SK-N-MC (cell line): ENCODE measurements around the gene NPFF.
A peak's percentile ranks its signal among the peaks of the same experiment; 100 is the strongest.

Source experiments
- DNase-seq: peaks from one replicate; pipeline ENCODE4 v3.0.0-alpha.2; 2011; ENCODE audit warnings: low read depth, low spot score
- H3K27ac ChIP-seq: fragments of 200-600 bp; sonication (generic); 2 replicates; pipeline ENCODE4 v1.5.1; 2016; ENCODE audit warnings: mixed run types
- H3K36me3 ChIP-seq: fragments of 200-600 bp; sonication (generic); 2 replicates; pipeline ENCODE4 v1.6.1; 2017; ENCODE audit warnings: antibody characterized with exemption, low read length, mixed read lengths; ENCODE audit not compliant: insufficient read depth
- H3K4me3 ChIP-seq: fragments of 200-600 bp; sonication (generic); 2 replicates; pipeline ENCODE4 v1.5.1; 2016
- H3K9ac ChIP-seq: fragments of 200-600 bp; sonication (generic); 2 replicates; pipeline ENCODE4 v1.8.0; 2017; ENCODE audit warnings: mixed run types, mixed read lengths; ENCODE audit not compliant: insufficient read length
- H3K9me3 ChIP-seq: fragments of 200-600 bp; sonication (generic); 2 replicates; pipeline ENCODE4 v1.6.1; 2017; ENCODE audit warnings: low read depth, mild to moderate bottlenecking, antibody characterized with exemption, low read length, moderate library complexity, mixed read lengths
- EZH2 ChIP-seq: fragments of 200-600 bp; sonication (generic); IDR thresholded peaks from one replicate; pipeline ENCODE4 v1.6.1; 2017; ENCODE audit warnings: antibody characterized with exemption
- FOXP2 ChIP-seq: optimal IDR thresholded peaks from 2 replicates; pipeline ENCODE3; 2011; ENCODE audit warnings: mild to moderate bottlenecking, moderate library complexity; ENCODE audit not compliant: insufficient read depth; ENCODE audit errors: extremely low read length, control extremely low read depth
- POLR2AphosphoS5 ChIP-seq: IDR thresholded peaks from 2 replicates; pipeline ENCODE4 v1.6.1; 2012; ENCODE audit warnings: mild to moderate bottlenecking, low read depth, low read length, borderline replicate concordance

Gene NPFF

DNA sequence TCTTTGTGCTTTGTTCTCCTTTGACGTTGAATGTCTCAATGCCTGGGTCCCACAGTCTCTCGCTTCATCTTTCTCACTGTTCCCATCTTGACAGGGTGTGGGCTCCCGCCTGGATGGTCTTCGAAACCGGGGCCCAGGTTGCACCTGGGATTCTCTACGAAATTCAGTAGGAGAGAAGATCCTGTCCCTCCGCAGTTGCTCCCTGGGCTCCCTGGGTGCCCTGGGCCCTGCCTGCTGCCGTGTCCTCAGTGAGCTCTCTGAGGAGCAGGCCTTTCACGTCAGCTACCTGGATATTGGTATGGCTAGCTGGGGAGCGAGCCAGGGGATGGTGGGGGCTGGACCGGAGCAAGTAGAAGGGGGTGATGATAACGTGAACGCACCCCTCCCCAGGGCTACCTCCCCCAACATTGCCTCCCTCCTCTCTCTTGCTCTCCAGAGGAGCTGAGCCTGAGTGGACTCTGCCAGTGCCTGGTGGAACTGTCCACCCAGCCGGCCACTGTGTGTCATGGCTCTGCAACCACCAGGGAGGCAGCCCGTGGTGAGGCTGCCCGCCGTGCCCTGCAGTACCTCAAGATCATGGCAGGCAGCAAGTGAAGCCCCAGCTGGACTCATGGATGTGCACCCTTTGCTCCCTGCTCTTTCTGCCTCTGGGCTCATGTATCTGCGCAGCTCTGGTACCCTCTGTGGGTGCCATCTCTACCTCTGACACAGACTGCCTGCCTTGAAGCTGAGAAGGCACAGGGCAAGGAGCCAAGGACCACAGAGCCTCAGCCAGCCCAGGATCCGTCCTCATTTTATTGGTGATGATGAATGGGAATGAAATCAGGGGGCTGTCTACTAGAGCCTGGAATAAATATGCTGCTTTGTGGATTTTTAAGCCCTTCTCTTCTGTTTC is 1.5 kb downstream of the NPFF start:
- H3K4me3 ChIP-seq, result no peak overlapping the region
- TF ChIP-seq EZH2, result no peak
- TF ChIP-seq FOXP2, result no peak
- no peak for TF ChIP-seq POLR2AphosphoS5
- no peak overlapping the region for H3K9ac ChIP-seq
- peak overlapping the region; percentile 46; the same call in 1 of the 2 replicates for H3K27ac ChIP-seq
- peaks cover 42% of the 10 kb centered on the region for H3K36me3 ChIP-seq
- no peak for DNase-seq
- H3K9me3 ChIP-seq, result no peaks in the 10 kb centered on the region

DNA sequence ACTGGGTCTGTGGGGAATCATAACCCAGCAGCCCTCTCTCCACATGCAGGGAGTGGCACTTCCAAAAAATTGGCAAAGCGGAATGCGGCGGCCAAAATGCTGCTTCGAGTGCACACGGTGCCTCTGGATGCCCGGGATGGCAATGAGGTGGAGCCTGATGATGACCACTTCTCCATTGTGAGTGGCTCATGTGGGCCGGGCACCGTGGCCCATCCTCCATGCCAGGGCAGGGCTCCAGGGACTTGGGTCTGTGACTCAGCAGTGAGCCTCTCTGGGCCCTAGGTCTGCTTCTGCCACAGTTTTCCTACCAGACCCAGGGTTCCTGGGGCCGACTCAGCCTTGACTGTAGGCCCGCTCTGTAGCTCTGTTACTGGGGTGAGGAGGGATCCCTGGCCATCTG is 2.2 kb downstream of the NPFF start:
- Histone ChIP-seq H3K9me3 (no peaks in the 10 kb centered on the region), H3K4me3 (no peak overlapping the region), H3K9ac (no peak overlapping the region), H3K27ac (peak overlapping the region; percentile 35; the same call in 1 of the 2 replicates), H3K36me3 (peaks cover 42% of the 10 kb centered on the region)
- TF ChIP-seq EZH2 (no peak), POLR2AphosphoS5 (0 out of 2 replicates have a peak, but pooled peaks have one; percentile 16), FOXP2 (no peak)
- no peak for DNase-seq

DNA sequence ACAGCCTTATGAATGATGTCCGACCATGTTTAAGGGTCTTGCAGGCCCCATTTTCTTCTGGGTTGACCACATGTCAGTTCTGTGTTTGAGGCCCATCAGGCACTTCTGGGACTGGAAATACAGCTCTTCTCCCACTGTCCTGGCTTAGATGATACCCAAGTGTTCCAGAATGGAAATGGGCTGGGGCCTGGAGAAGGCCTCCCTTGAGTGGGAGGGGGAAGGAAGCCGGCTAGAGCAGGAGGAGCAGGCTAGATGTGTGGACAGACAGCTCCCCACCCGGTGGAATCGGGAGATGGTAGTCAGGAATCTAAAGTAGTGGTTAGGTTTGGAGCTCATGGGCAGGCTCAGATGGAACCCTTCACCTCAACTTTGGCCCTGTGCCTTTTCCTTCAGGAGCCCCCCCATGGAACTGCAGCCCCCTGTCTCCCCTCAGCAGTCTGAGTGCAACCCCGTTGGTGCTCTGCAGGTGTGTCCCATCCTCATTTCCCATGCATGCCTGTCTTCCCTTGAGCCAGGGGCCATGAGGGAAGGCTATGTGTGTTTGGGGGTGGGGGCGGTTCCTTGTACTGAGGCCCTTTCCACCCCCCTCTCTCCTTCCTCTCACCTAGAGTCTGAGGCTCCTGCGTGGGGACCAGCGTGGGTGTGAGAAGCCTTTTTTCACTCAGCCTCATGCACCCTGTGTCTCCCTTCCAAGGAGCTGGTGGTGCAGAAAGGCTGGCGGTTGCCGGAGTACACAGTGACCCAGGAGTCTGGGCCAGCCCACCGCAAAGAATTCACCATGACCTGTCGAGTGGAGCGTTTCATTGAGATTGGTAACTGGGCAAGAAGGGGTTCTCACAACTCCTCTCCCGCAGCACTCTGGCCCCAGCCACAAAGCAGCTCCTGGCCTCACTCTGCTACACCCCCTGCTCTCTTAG is 3.0 kb downstream of the NPFF start:
- Histone ChIP-seq H3K9me3 (no peaks in the 10 kb centered on the region), H3K36me3 (peaks cover 42% of the 10 kb centered on the region), H3K9ac (no peak overlapping the region), H3K4me3 (no peak overlapping the region), H3K27ac (peak overlapping the region; percentile 99; the same call in 1 of the 2 replicates)
- no peak for DNase-seq
- TF ChIP-seq POLR2AphosphoS5 (no peak), EZH2 (no peak), FOXP2 (no peak)

DNA sequence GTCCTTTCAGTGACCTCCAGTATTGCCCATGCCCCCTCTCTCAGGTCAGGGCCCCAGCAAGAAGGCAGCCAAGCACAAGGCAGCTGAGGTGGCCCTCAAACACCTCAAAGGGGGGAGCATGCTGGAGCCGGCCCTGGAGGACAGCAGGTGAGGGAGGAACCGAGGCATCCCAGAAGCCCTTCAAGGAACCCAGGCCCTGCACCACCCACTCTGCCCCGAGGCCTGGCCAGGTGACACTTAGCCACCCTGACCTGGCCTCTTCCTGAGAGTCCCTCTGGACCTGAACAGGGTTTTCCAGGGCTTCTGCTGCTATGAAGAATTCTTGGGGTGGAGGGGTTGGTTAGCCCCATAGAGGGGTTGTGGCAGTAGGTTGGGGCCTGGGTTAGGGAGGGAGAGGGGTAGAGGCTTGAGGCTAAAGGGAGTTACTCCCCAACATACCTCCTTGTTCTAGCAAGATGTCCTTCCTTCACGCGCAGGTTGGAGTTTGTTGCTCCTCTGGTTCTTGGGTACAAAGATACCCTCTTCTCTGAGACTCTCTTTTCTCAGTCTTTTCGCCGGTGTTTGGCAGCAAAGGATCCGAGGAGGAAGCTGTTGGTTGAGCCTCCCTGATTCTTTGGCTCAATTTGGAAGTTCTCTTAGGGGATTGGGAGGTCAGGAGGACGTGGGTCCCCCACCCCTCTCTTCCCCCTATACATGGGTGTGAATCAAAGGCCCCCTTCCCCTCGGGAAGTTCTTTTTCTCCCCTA is 4.1 kb downstream of the NPFF start:
- DNase-seq, result no peak
- H3K27ac ChIP-seq, result peak overlapping the region; percentile 99
- H3K9ac ChIP-seq, result peak overlapping the region; percentile 99
- peaks cover 42% of the 10 kb centered on the region for H3K36me3 ChIP-seq
- no peaks in the 10 kb centered on the region for H3K9me3 ChIP-seq
- TF ChIP-seq EZH2, result no peak
- TF ChIP-seq FOXP2, result no peak
- no peak for TF ChIP-seq POLR2AphosphoS5
- H3K4me3 ChIP-seq, result peak overlapping the region; percentile 99

DNA sequence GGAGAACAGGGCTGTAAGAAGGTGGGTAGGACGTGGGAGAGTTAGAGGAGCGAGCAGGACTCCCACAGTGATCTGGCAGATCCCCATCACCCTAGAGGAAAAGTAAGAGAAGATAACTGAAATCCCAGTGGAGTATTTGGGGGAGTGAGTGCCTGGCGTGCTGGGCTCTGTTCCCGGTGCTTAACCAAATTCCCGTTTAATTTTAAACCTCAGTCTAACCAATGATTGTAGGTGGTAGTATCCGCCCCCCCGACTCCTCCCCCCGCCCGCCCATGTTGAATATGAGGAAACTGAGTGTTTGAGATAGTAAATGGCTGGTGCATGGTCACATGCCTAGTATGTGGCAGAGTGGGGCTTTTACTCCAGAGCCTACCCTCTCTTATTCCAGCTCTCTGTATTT is 5.0 kb downstream of the NPFF start:
- DNase-seq, result no peak
- peak overlapping the region; percentile 99 for H3K9ac ChIP-seq
- H3K27ac ChIP-seq, result peak overlapping the region; percentile 99
- TF ChIP-seq FOXP2 (no peak), POLR2AphosphoS5 (no peak), EZH2 (no peak)
- H3K36me3 ChIP-seq, result peaks cover 42% of the 10 kb centered on the region
- no peaks in the 10 kb centered on the region for H3K9me3 ChIP-seq
- peak overlapping the region; percentile 99 for H3K4me3 ChIP-seq

DNA sequence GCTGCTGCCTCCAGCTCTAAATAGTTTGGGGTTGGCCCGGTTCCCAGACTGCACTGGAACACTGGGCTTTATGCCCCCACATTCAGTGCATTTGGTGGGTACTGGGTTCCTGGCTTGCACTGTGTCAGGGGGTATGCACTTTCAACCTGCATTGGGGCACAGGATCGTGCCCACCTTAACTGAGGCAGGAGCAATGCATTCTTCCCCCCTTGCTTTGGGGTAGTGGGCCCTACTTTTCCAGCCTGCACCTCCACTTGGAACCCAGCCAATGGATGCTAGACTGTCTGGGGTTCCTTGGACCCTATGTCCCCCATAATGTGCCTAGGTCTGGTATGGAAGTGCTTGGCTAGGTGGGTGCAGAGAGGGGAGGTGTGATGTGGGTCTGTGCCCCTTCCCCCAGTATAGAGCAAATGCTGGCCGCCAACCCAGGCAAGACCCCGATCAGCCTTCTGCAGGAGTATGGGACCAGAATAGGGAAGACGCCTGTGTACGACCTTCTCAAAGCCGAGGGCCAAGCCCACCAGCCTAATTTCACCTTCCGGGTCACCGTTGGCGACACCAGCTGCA is 5.6 kb downstream of the NPFF start:
- no peaks in the 10 kb centered on the region for H3K9me3 ChIP-seq
- peaks cover 39% of the 10 kb centered on the region for H3K36me3 ChIP-seq
- peak overlapping the region; percentile 99 for H3K27ac ChIP-seq
- TF ChIP-seq POLR2AphosphoS5 (peak; percentile 38), FOXP2 (no peak)
- peak overlapping the region; percentile 99 for H3K9ac ChIP-seq
- DNase-seq, result no peak
- H3K4me3 ChIP-seq, result peak overlapping the region; percentile 99

DNA sequence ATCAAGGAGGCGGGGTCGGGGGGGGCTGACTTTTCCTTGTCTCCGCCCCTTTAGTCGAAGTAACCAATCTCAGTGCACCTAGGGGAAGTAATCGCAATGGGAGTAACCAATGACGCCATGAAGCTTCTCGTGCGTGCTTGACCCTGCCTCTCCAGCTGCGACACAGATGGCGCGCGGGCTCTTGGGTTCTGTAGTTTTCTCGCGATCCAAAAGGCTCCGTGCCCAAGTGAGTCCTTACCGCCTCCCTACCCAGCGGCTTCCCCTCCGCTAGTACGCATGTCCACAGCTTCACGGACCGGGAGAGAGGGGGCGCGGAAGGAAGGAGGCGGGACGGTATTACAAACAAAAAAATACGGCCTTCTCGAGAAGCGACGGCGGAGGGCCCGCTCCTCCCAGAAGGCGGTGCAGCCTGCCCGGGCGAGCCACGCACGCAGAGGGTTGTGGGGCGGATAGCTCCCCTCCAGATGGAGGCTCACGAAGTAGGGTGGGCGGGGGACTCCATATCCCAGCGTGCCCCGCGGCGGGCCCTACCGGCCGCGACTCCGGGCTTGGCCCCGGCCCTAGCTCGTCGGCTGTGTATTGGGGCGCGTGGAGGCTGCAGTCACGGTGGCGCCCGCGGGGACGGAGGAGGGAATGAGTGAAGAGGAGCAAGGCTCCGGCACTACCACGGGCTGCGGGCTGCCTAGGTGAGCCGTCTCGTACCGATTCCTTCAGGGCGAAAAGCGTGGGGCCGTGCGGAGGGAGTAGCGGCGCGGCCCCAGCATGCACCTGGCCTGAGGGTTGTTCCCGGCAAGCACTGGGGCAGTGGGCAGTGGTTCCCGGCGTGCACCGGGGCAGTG is 6.3 kb downstream of the NPFF start, which contains the start of gene TARBP2:
TSS of gene TARBP2 (plus strand) at position 508 of the 839 bp plus-strand sequence. CDS start at position 634, 126 bp downstream.
- Histone ChIP-seq H3K9ac (peak within 1 kb of the TSS; percentile 99), H3K4me3 (peak within 1 kb of the TSS; percentile 99), H3K9me3 (no peaks in the 10 kb centered on the region), H3K27ac (peak within 1 kb of the TSS; percentile 99), H3K36me3 (peaks cover 32% of the 10 kb centered on the region)
- TF ChIP-seq FOXP2, result no peak
- no peak for TF ChIP-seq EZH2
- TF ChIP-seq POLR2AphosphoS5, result peak; percentile 89
- DNase-seq, result peak; percentile 99
